ENCODE data around the gene ASIP. TPM values are rescaled to one million over a fixed set of nuclear protein-coding genes. Genes with fewer than 3 reads are reported as not detected.

Gene ASIP
- total and polyA plus RNA-seq, 2 of the 13 experiments (the other 11 are each of a cell fraction or from before 2014, with no cell fraction given): not detected

DNA sequence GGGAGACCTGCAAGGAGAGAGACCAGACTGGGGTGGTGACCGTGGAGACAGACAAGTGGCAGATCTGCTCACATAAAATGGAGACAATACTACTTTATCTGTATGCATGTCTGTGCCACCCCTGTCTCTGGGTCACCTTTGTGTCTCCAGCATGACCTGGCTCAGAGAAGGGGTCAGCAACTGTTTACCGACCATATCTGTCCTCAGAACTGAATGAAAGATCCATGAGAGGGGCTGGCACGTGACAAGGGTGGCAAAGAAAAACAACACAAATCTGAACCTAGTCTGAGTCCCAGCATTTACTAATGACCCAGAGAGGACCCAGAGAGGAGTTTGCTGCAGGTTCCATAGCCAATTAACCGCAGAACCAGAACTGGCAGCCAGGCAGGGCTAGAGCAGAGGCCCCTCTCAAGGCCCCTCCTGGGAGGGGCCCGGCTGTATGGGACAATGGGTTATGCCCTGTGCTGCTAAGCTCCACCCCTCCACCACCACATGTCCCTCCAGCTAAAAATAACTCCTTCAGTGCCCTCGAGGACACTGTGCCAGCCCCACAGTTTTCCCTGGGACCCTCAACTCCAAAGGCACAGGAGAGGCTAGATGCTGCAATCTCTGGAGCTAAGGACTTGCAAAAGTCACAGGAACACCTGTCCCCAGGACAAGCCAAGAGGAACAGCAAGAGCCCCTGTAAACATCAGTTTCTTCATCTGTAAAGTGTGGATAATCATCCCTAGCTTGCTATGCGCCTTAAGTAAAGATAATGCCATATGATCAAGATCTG, 59.8 kb downstream of the ASIP start (continued):
- TF ChIP-seq, protein P1, sequence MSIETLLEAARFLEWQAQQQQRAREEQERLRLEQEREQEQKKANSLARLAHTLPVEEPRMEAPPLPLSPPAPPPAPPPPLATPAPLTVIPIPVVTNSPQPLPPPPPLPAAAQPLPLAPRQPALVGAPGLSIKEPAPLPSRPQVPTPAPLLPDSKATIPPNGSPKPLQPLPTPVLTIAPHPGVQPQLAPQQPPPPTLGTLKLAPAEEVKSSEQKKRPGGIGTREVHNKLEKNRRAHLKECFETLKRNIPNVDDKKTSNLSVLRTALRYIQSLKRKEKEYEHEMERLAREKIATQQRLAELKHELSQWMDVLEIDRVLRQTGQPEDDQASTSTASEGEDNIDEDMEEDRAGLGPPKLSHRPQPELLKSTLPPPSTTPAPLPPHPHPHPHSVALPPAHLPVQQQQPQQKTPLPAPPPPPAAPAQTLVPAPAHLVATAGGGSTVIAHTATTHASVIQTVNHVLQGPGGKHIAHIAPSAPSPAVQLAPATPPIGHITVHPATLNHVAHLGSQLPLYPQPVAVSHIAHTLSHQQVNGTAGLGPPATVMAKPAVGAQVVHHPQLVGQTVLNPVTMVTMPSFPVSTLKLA (IDR thresholded peaks at IDR 0.05): peak; percentile 42
- no peak for TF ChIP-seq ZNF343 (CRISPR knock-in tag; IDR thresholded peaks at IDR 0.05)
- peak; percentile 40; the same call in 1 of the 2 replicates for TF ChIP-seq FOSL2 (CRISPR knock-in tag; IDR thresholded peaks at IDR 0.05)
- TF ChIP-seq SRSF9 (IDR thresholded peaks at IDR 0.05; ENCODE audit: borderline replicate concordance, insufficient read depth, low read depth, low read length, poor library complexity, severe bottlenecking): no peak
- TF ChIP-seq E2F5 (CRISPR knock-in tag; conservative IDR thresholded peaks at IDR 0.05): no peak
- no peak for TF ChIP-seq MAFF (IDR thresholded peaks at IDR 0.05; ENCODE audit: low read depth, low read length)
- TF ChIP-seq HMGXB3 (CRISPR knock-in tag; IDR thresholded peaks at IDR 0.05; ENCODE audit: borderline replicate concordance): 0 out of 2 replicates have a peak, but pooled peaks have one; percentile 3
- peak; percentile 51; the same call in 1 of the 2 replicates for TF ChIP-seq HMG20A (CRISPR knock-in tag; IDR thresholded peaks at IDR 0.05; ENCODE audit: borderline replicate concordance)
- TF ChIP-seq ZNF10 (CRISPR knock-in tag; IDR thresholded peaks at IDR 0.05; ENCODE audit: borderline replicate concordance, low read depth): no peak
- no peak for TF ChIP-seq GTF2F1 (IDR thresholded peaks at IDR 0.05; ENCODE audit: low read length)
- TF ChIP-seq XRCC5 (optimal IDR thresholded peaks at IDR 0.05; ENCODE audit: low read length): no peak
- TF ChIP-seq ZFX (CRISPR knock-in tag; IDR thresholded peaks at IDR 0.05; ENCODE audit: low read depth): no peak
- TF ChIP-seq ZFP37 (CRISPR knock-in tag; IDR thresholded peaks at IDR 0.05; ENCODE audit: borderline replicate concordance): no peak
- TF ChIP-seq PHF20 (CRISPR knock-in tag; IDR thresholded peaks at IDR 0.05): no peak
- no peak for TF ChIP-seq ZNF207 (IDR thresholded peaks at IDR 0.05; ENCODE audit: borderline replicate concordance)
- no peak for TF ChIP-seq HDAC6 (IDR thresholded peaks at IDR 0.05; ENCODE audit: low read depth, low read length)
- no peak for TF ChIP-seq KLF12 (CRISPR knock-in tag; IDR thresholded peaks at IDR 0.05; ENCODE audit: borderline replicate concordance)
- no peak for TF ChIP-seq ATF6 (CRISPR knock-in tag; conservative IDR thresholded peaks at IDR 0.05)
- no peak for TF ChIP-seq JUND (CRISPR knock-in tag; IDR thresholded peaks at IDR 0.05)
- TF ChIP-seq ZNF775 (CRISPR knock-in tag; IDR thresholded peaks at IDR 0.05; ENCODE audit: borderline replicate concordance): no peak
- TF ChIP-seq FOXK1 (CRISPR knock-in tag; IDR thresholded peaks at IDR 0.05; ENCODE audit: borderline replicate concordance, low read depth): peak; percentile 26; the same call in 1 of the 2 replicates

Data from HepG2 (cell line).